ENCODE data around the gene MGMT.

The MGMT gene

DNA sequence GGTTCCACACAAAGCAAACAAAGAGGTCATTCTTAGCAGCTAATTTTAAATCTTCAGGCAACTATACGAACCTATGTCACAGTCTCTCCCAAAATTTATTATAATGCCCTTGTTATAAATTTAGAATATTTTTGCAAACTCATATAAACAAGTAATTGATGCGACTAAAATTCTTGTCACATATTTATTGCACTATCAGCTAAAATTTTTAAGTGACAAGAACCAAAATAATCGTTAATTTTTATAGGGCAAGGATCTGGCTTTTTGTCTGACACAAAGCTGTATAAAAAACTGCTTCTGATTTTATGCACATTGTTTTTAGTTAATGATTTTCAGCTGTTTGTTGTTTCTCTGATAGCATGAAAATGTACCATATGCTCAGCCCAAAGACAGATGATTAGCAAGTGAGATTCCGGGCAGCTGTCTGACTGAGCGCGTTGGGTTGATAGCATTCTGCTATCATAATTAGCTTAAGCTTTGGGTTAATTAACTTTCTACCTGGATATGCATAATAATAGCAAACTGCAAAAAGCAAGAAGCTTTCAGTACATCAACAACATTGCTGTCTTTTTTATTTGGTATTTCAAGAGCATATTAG is 136.0 kb downstream of the MGMT start:
- DNase-seq (ENCODE audit: low read depth, low spot score): no peak
- Histone ChIP-seq H3K4me3 (ENCODE audit: insufficient read length, low read depth) (no peak overlapping the region), H3K9me3 (ENCODE audit: insufficient read depth, low read length) (no peaks in the 10 kb centered on the region), H3K4me1 (ENCODE audit: insufficient read depth, insufficient read length) (no peaks in the 10 kb centered on the region), H3K36me3 (ENCODE audit: insufficient read depth, insufficient read length, low read length) (no peaks in the 10 kb centered on the region), H3K27me3 (ENCODE audit: insufficient read depth, insufficient read length) (no peaks in the 10 kb centered on the region), H3K9ac (ENCODE audit: insufficient read length, low read depth) (no peak overlapping the region)
- TF ChIP-seq SUZ12 (IDR thresholded peaks at IDR 0.05; ENCODE audit: extremely low read depth, insufficient read depth, insufficient read length): no peak
- no peak for TF ChIP-seq ZNF274 (IDR thresholded peaks at IDR 0.05; ENCODE audit: low read depth, low read length)
- no peak for TF ChIP-seq YY1 (IDR thresholded peaks at IDR 0.05; ENCODE audit: insufficient read depth, insufficient read length)

- Histone ChIP-seq H3K27me3 (ENCODE audit: insufficient read depth, insufficient read length) (no peaks in the 10 kb centered on the region), H3K9me3 (ENCODE audit: insufficient read depth, low read length) (no peaks in the 10 kb centered on the region), H3K4me3 (ENCODE audit: insufficient read length, low read depth) (no peak overlapping the region), H3K9ac (ENCODE audit: insufficient read length, low read depth) (no peak overlapping the region), H3K36me3 (ENCODE audit: insufficient read depth, insufficient read length, low read length) (no peaks in the 10 kb centered on the region), H3K4me1 (ENCODE audit: insufficient read depth, insufficient read length) (no peaks in the 10 kb centered on the region)
- no peak for DNase-seq (ENCODE audit: low read depth, low spot score)
- TF ChIP-seq YY1 (IDR thresholded peaks at IDR 0.05; ENCODE audit: insufficient read depth, insufficient read length) (no peak), ZNF274 (IDR thresholded peaks at IDR 0.05; ENCODE audit: low read depth, low read length) (no peak)
These were observed 137.4 kb downstream of the MGMT start for GRCh38 chr10:129604333-129605032.

DNA sequence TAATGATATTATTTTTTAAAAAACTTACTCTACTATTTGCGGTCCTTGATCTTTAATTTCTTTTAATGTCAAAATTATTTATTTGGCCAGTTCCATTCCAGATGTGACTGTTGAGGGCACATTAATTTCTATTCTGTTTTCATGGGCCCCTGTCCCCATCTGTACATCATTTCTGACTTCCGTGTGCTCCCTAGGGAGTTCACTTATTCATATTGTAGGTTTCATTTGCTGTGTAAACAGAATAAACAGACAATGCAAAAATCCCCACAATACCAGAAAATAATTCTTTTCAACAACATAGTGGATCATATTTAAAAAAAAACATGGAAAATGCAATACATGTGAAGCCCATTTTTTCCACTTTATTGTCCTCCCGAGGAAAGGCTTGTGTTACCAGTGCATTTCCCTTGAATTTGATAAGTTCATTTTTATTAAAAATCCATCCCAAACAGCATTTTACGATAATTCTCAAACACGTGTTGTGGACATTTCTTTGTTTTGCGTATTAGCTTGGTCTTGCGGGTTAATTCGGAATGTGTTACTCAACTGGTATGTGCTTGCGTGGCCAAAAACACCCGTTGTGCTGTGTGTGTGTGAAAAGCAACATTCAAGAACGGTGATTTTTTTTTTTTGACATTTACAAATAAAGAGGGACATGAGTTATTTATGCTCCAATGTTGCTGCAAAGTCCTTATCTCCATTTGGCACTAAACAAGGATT is 138.4 kb downstream of the MGMT start:
- TF ChIP-seq YY1 (IDR thresholded peaks at IDR 0.05; ENCODE audit: insufficient read depth, insufficient read length) (no peak), SUZ12 (IDR thresholded peaks at IDR 0.05; ENCODE audit: extremely low read depth, insufficient read depth, insufficient read length) (no peak), ZNF274 (IDR thresholded peaks at IDR 0.05; ENCODE audit: low read depth, low read length) (no peak)
- H3K4me3 ChIP-seq (ENCODE audit: insufficient read length, low read depth): no peak overlapping the region
- H3K9ac ChIP-seq (ENCODE audit: insufficient read length, low read depth): no peak overlapping the region
- DNase-seq (ENCODE audit: low read depth, low spot score): no peak
- H3K4me1 ChIP-seq (ENCODE audit: insufficient read depth, insufficient read length): no peaks in the 10 kb centered on the region
- no peaks in the 10 kb centered on the region for H3K36me3 ChIP-seq (ENCODE audit: insufficient read depth, insufficient read length, low read length)
- H3K9me3 ChIP-seq (ENCODE audit: insufficient read depth, low read length): no peaks in the 10 kb centered on the region
- H3K27me3 ChIP-seq (ENCODE audit: insufficient read depth, insufficient read length): no peaks in the 10 kb centered on the region

GRCh38 chr10:129605986-129606518 is 139.0 kb downstream of the MGMT start:
- Histone ChIP-seq H3K4me3 (ENCODE audit: insufficient read length, low read depth) (no peak overlapping the region), H3K9me3 (ENCODE audit: insufficient read depth, low read length) (no peaks in the 10 kb centered on the region), H3K9ac (ENCODE audit: insufficient read length, low read depth) (no peak overlapping the region), H3K36me3 (ENCODE audit: insufficient read depth, insufficient read length, low read length) (no peaks in the 10 kb centered on the region), H3K4me1 (ENCODE audit: insufficient read depth, insufficient read length) (no peaks in the 10 kb centered on the region), H3K27me3 (ENCODE audit: insufficient read depth, insufficient read length) (no peaks in the 10 kb centered on the region)
- TF ChIP-seq ZNF274 (IDR thresholded peaks at IDR 0.05; ENCODE audit: low read depth, low read length): no peak
- no peak for TF ChIP-seq YY1 (IDR thresholded peaks at IDR 0.05; ENCODE audit: insufficient read depth, insufficient read length)
- TF ChIP-seq SUZ12 (IDR thresholded peaks at IDR 0.05; ENCODE audit: extremely low read depth, insufficient read depth, insufficient read length): no peak
- no peak for DNase-seq (ENCODE audit: low read depth, low spot score)

DNA sequence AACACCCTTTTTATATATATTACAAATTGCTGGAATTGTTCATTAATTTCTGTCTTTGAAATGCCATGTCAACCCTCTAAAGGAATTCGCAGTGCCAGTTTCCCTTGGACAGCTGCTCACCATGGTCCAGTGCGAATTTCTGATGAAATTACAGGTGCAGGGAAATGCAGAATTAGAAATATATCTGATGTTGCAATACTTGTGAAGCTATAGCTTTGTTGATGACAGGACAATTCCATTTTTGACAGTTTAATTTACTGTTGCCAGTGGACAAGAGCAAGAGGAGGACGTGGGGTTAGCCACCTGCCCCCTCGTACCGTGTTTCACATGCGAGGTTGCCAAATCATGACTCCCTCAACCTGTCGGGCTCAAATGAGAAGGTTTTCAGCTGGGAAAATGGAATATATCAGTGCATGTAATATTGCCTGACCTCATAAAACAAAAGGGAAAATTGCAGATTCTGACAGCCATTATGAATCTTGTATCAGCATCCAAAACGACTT is 140.6 kb downstream of the MGMT start:
- Histone ChIP-seq H3K36me3 (ENCODE audit: insufficient read depth, insufficient read length, low read length) (no peaks in the 10 kb centered on the region), H3K4me3 (ENCODE audit: insufficient read length, low read depth) (no peak overlapping the region), H3K9ac (ENCODE audit: insufficient read length, low read depth) (no peak overlapping the region), H3K27me3 (ENCODE audit: insufficient read depth, insufficient read length) (no peaks in the 10 kb centered on the region), H3K9me3 (ENCODE audit: insufficient read depth, low read length) (no peaks in the 10 kb centered on the region), H3K4me1 (ENCODE audit: insufficient read depth, insufficient read length) (no peaks in the 10 kb centered on the region)
- DNase-seq (ENCODE audit: low read depth, low spot score): no peak
- no peak for TF ChIP-seq ZNF274 (IDR thresholded peaks at IDR 0.05; ENCODE audit: low read depth, low read length)
- TF ChIP-seq YY1 (IDR thresholded peaks at IDR 0.05; ENCODE audit: insufficient read depth, insufficient read length): no peak
- TF ChIP-seq SUZ12 (IDR thresholded peaks at IDR 0.05; ENCODE audit: extremely low read depth, insufficient read depth, insufficient read length): no peak

- Histone ChIP-seq H3K9ac (ENCODE audit: insufficient read length, low read depth) (no peak overlapping the region), H3K4me3 (ENCODE audit: insufficient read length, low read depth) (no peak overlapping the region), H3K36me3 (ENCODE audit: insufficient read depth, insufficient read length, low read length) (no peaks in the 10 kb centered on the region), H3K9me3 (ENCODE audit: insufficient read depth, low read length) (no peaks in the 10 kb centered on the region), H3K4me1 (ENCODE audit: insufficient read depth, insufficient read length) (no peaks in the 10 kb centered on the region), H3K27me3 (ENCODE audit: insufficient read depth, insufficient read length) (no peaks in the 10 kb centered on the region)
- no peak for TF ChIP-seq SUZ12 (IDR thresholded peaks at IDR 0.05; ENCODE audit: extremely low read depth, insufficient read depth, insufficient read length)
- no peak for TF ChIP-seq ZNF274 (IDR thresholded peaks at IDR 0.05; ENCODE audit: low read depth, low read length)
- TF ChIP-seq YY1 (IDR thresholded peaks at IDR 0.05; ENCODE audit: insufficient read depth, insufficient read length): no peak
- DNase-seq (ENCODE audit: low read depth, low spot score): no peak
These were observed 141.6 kb downstream of the MGMT start for GRCh38 chr10:129608653-129609052.

DNA sequence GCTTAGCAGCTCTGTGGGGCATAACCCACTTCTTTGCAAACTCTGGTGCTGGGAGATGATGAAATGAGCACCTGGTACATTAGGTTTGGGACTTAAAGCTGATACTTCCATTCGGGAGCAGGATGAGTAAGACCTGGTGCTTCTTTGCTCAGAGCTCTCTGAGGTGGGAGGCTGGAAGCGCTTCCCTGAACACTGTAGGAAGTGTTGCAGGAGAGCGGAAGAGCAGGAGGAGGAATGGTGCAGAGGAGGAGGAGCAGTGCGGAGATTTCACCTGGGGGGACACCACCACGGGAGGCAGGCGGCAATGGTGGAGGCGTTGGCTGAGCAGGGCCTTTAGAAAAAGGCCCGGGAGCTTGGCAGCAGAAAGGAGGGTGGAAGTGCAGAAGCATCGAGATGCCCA is 142.5 kb downstream of the MGMT start:
- Histone ChIP-seq H3K4me1 (ENCODE audit: insufficient read depth, insufficient read length) (no peaks in the 10 kb centered on the region), H3K27me3 (ENCODE audit: insufficient read depth, insufficient read length) (no peaks in the 10 kb centered on the region), H3K4me3 (ENCODE audit: insufficient read length, low read depth) (no peak overlapping the region), H3K9me3 (ENCODE audit: insufficient read depth, low read length) (no peaks in the 10 kb centered on the region), H3K36me3 (ENCODE audit: insufficient read depth, insufficient read length, low read length) (no peaks in the 10 kb centered on the region), H3K9ac (ENCODE audit: insufficient read length, low read depth) (no peak overlapping the region)
- DNase-seq (ENCODE audit: low read depth, low spot score): no peak
- TF ChIP-seq YY1 (IDR thresholded peaks at IDR 0.05; ENCODE audit: insufficient read depth, insufficient read length): no peak
- no peak for TF ChIP-seq ZNF274 (IDR thresholded peaks at IDR 0.05; ENCODE audit: low read depth, low read length)
- no peak for TF ChIP-seq SUZ12 (IDR thresholded peaks at IDR 0.05; ENCODE audit: extremely low read depth, insufficient read depth, insufficient read length)
